ENCODE data around the gene GPATCH11.

GPATCH11 gene

GRCh38 chr2:37083873-37084794, at the start of gene GPATCH11, which contains the start of gene HEATR5B:
Gene GPATCH11 (plus strand): TSS chr2:37084518. CDS start chr2:37088382, 3,864 bp downstream.
Gene HEATR5B (minus strand): TSS chr2:37084372. CDS start chr2:37083414, 958 bp downstream.
- peaks cover 4 to 7% of the 10 kb centered on the region in 2 donors for H3K36me3 ChIP-seq (ENCODE audit: control insufficient read depth in 2 of 2, insufficient read depth in 2 of 2, low read length in 2 of 2)
- no peaks in the 10 kb centered on the region for H3K27me3 ChIP-seq (ENCODE audit: control insufficient read depth in 2 of 2, insufficient read depth in 2 of 2, low read length in 2 of 2)
- peak within 1 kb of the TSS; percentile 98 to 100 for H3K4me3 ChIP-seq (ENCODE audit: low read length in 2 of 2)
- H3K27ac ChIP-seq (ENCODE audit: low read depth in 2 of 2, low read length in 2 of 2): peak within 1 kb of the TSS; percentile 83 to 86
- H3K9ac ChIP-seq (ENCODE audit: low read depth in 1 of 2, low read length in 2 of 2): peak within 1 kb of the TSS; percentile 78 to 93
- H3K4me1 ChIP-seq (ENCODE audit: control insufficient read depth in 2 of 2, insufficient read depth in 2 of 2, low read length in 2 of 2): peaks cover 9 to 15% of the 10 kb centered on the region in 2 donors
- no peaks in the 10 kb centered on the region for H3K9me3 ChIP-seq (ENCODE audit: control insufficient read depth in 2 of 2, low read length in 2 of 2)

- Histone ChIP-seq H3K4me1 (ENCODE audit: control insufficient read depth in 2 of 2, insufficient read depth in 2 of 2, low read length in 2 of 2) (no peaks in the 10 kb centered on the region), H3K4me3 (ENCODE audit: low read length in 2 of 2) (no peak overlapping the region), H3K36me3 (ENCODE audit: control insufficient read depth in 2 of 2, insufficient read depth in 2 of 2, low read length in 2 of 2) (peaks cover 27% of the 10 kb centered on the region in 2 donors), H3K27ac (ENCODE audit: low read depth in 2 of 2, low read length in 2 of 2) (no peak overlapping the region), H3K9me3 (ENCODE audit: control insufficient read depth in 2 of 2, low read length in 2 of 2) (no peaks in the 10 kb centered on the region), H3K27me3 (ENCODE audit: control insufficient read depth in 2 of 2, insufficient read depth in 2 of 2, low read length in 2 of 2) (no peaks in the 10 kb centered on the region), H3K9ac (ENCODE audit: low read depth in 1 of 2, low read length in 2 of 2) (no peak overlapping the region)
Observed at GRCh38 chr2:37037771-37038170, 46.5 kb upstream of the GPATCH11 start.

GRCh38 chr2:37039580-37039979, 44.7 kb upstream of the GPATCH11 start:
- Histone ChIP-seq H3K36me3 (ENCODE audit: control insufficient read depth in 2 of 2, insufficient read depth in 2 of 2, low read length in 2 of 2) (peaks cover 27 to 28% of the 10 kb centered on the region in 2 donors), H3K4me1 (ENCODE audit: control insufficient read depth in 2 of 2, insufficient read depth in 2 of 2, low read length in 2 of 2) (no peaks in the 10 kb centered on the region), H3K9me3 (ENCODE audit: control insufficient read depth in 2 of 2, low read length in 2 of 2) (no peaks in the 10 kb centered on the region), H3K27me3 (ENCODE audit: control insufficient read depth in 2 of 2, insufficient read depth in 2 of 2, low read length in 2 of 2) (no peaks in the 10 kb centered on the region), H3K27ac (ENCODE audit: low read depth in 2 of 2, low read length in 2 of 2) (no peak overlapping the region), H3K9ac (ENCODE audit: low read depth in 1 of 2, low read length in 2 of 2) (no peak overlapping the region), H3K4me3 (ENCODE audit: low read length in 2 of 2) (no peak overlapping the region)

GRCh38 chr2:37052600-37053332, 31.6 kb upstream of the GPATCH11 start:
- H3K9ac ChIP-seq (ENCODE audit: low read depth in 1 of 2, low read length in 2 of 2): no peak overlapping the region
- H3K4me1 ChIP-seq (ENCODE audit: control insufficient read depth in 2 of 2, insufficient read depth in 2 of 2, low read length in 2 of 2): no peaks in the 10 kb centered on the region
- no peaks in the 10 kb centered on the region for H3K9me3 ChIP-seq (ENCODE audit: control insufficient read depth in 2 of 2, low read length in 2 of 2)
- H3K27ac ChIP-seq (ENCODE audit: low read depth in 2 of 2, low read length in 2 of 2): no peak overlapping the region
- no peaks in the 10 kb centered on the region for H3K27me3 ChIP-seq (ENCODE audit: control insufficient read depth in 2 of 2, insufficient read depth in 2 of 2, low read length in 2 of 2)
- H3K36me3 ChIP-seq (ENCODE audit: control insufficient read depth in 2 of 2, insufficient read depth in 2 of 2, low read length in 2 of 2): peaks cover 39 to 56% of the 10 kb centered on the region in 2 donors
- no peak overlapping the region for H3K4me3 ChIP-seq (ENCODE audit: low read length in 2 of 2)

GRCh38 chr2:37059841-37060240, 24.5 kb upstream of the GPATCH11 start:
- no peaks in the 10 kb centered on the region for H3K27me3 ChIP-seq (ENCODE audit: control insufficient read depth in 2 of 2, insufficient read depth in 2 of 2, low read length in 2 of 2)
- no peaks in the 10 kb centered on the region for H3K4me1 ChIP-seq (ENCODE audit: control insufficient read depth in 2 of 2, insufficient read depth in 2 of 2, low read length in 2 of 2)
- no peak overlapping the region for H3K27ac ChIP-seq (ENCODE audit: low read depth in 2 of 2, low read length in 2 of 2)
- H3K9ac ChIP-seq (ENCODE audit: low read depth in 1 of 2, low read length in 2 of 2): no peak overlapping the region
- no peaks in the 10 kb centered on the region for H3K9me3 ChIP-seq (ENCODE audit: control insufficient read depth in 2 of 2, low read length in 2 of 2)
- peaks cover 67 to 70% of the 10 kb centered on the region in 2 donors for H3K36me3 ChIP-seq (ENCODE audit: control insufficient read depth in 2 of 2, insufficient read depth in 2 of 2, low read length in 2 of 2)
- no peak overlapping the region for H3K4me3 ChIP-seq (ENCODE audit: low read length in 2 of 2)

- no peak overlapping the region for H3K4me3 ChIP-seq (ENCODE audit: low read length in 2 of 2)
- peaks cover 70 to 72% of the 10 kb centered on the region in 2 donors for H3K36me3 ChIP-seq (ENCODE audit: control insufficient read depth in 2 of 2, insufficient read depth in 2 of 2, low read length in 2 of 2)
- H3K27ac ChIP-seq (ENCODE audit: low read depth in 2 of 2, low read length in 2 of 2): no peak overlapping the region
- H3K27me3 ChIP-seq (ENCODE audit: control insufficient read depth in 2 of 2, insufficient read depth in 2 of 2, low read length in 2 of 2): no peaks in the 10 kb centered on the region
- H3K9me3 ChIP-seq (ENCODE audit: control insufficient read depth in 2 of 2, low read length in 2 of 2): no peaks in the 10 kb centered on the region
- H3K4me1 ChIP-seq (ENCODE audit: control insufficient read depth in 2 of 2, insufficient read depth in 2 of 2, low read length in 2 of 2): no peaks in the 10 kb centered on the region
- no peak overlapping the region for H3K9ac ChIP-seq (ENCODE audit: low read depth in 1 of 2, low read length in 2 of 2)
Observed at GRCh38 chr2:37060446-37060845, 23.9 kb upstream of the GPATCH11 start.

GRCh38 chr2:37061013-37061711, 23.2 kb upstream of the GPATCH11 start:
- Histone ChIP-seq H3K36me3 (ENCODE audit: control insufficient read depth in 2 of 2, insufficient read depth in 2 of 2, low read length in 2 of 2) (peaks cover 70 to 72% of the 10 kb centered on the region in 2 donors), H3K4me1 (ENCODE audit: control insufficient read depth in 2 of 2, insufficient read depth in 2 of 2, low read length in 2 of 2) (no peaks in the 10 kb centered on the region)

GRCh38 chr2:37061776-37062175, 22.5 kb upstream of the GPATCH11 start:
- Histone ChIP-seq H3K27ac (ENCODE audit: low read depth in 2 of 2, low read length in 2 of 2) (no peak overlapping the region), H3K36me3 (ENCODE audit: control insufficient read depth in 2 of 2, insufficient read depth in 2 of 2, low read length in 2 of 2) (peaks cover 65 to 70% of the 10 kb centered on the region in 2 donors), H3K4me1 (ENCODE audit: control insufficient read depth in 2 of 2, insufficient read depth in 2 of 2, low read length in 2 of 2) (no peaks in the 10 kb centered on the region), H3K9me3 (ENCODE audit: control insufficient read depth in 2 of 2, low read length in 2 of 2) (no peaks in the 10 kb centered on the region), H3K9ac (ENCODE audit: low read depth in 1 of 2, low read length in 2 of 2) (no peak overlapping the region), H3K4me3 (ENCODE audit: low read length in 2 of 2) (no peak overlapping the region), H3K27me3 (ENCODE audit: control insufficient read depth in 2 of 2, insufficient read depth in 2 of 2, low read length in 2 of 2) (no peaks in the 10 kb centered on the region)

More at GRCh38 chr2:37061013-37061711, 23.2 kb upstream of the GPATCH11 start:
- no peak overlapping the region for H3K9ac ChIP-seq (ENCODE audit: low read depth in 1 of 2, low read length in 2 of 2)
- H3K9me3 ChIP-seq (ENCODE audit: control insufficient read depth in 2 of 2, low read length in 2 of 2): no peaks in the 10 kb centered on the region
- H3K27me3 ChIP-seq (ENCODE audit: control insufficient read depth in 2 of 2, insufficient read depth in 2 of 2, low read length in 2 of 2): no peaks in the 10 kb centered on the region
- no peak overlapping the region for H3K4me3 ChIP-seq (ENCODE audit: low read length in 2 of 2)
- no peak overlapping the region for H3K27ac ChIP-seq (ENCODE audit: low read depth in 2 of 2, low read length in 2 of 2)

- no peaks in the 10 kb centered on the region for H3K27me3 ChIP-seq (ENCODE audit: control insufficient read depth in 2 of 2, insufficient read depth in 2 of 2, low read length in 2 of 2)
- H3K36me3 ChIP-seq (ENCODE audit: control insufficient read depth in 2 of 2, insufficient read depth in 2 of 2, low read length in 2 of 2): peaks cover 38 to 54% of the 10 kb centered on the region in 2 donors
- H3K9me3 ChIP-seq (ENCODE audit: control insufficient read depth in 2 of 2, low read length in 2 of 2): no peaks in the 10 kb centered on the region
- H3K9ac ChIP-seq (ENCODE audit: low read depth in 1 of 2, low read length in 2 of 2): no peak overlapping the region
- no peak overlapping the region for H3K27ac ChIP-seq (ENCODE audit: low read depth in 2 of 2, low read length in 2 of 2)
- H3K4me3 ChIP-seq (ENCODE audit: low read length in 2 of 2): no peak overlapping the region
- H3K4me1 ChIP-seq (ENCODE audit: control insufficient read depth in 2 of 2, insufficient read depth in 2 of 2, low read length in 2 of 2): no peaks in the 10 kb centered on the region
Observed at GRCh38 chr2:37068686-37069085, 15.6 kb upstream of the GPATCH11 start.

Measured in mucosa of rectum (tissue), 2 donors.